ENCODE results near the gene KLHL9.
A peak's percentile ranks its signal among the peaks of the same experiment; 100 is the strongest.
"Not testable (repeated sequence)": the region's sequence is repeated elsewhere in the genome, so short reads cannot be mapped to it uniquely, and the experiment has no call there.

KLHL9 gene

GRCh38 chr9:21334701-21335632 is at the start of gene KLHL9:
Gene KLHL9 (minus strand): TSS chr9:21335404. CDS start chr9:21334859, 545 bp downstream.
- peak; percentile 89 for DNase-seq (ENCODE audit: low read depth)

- DNase-seq (ENCODE audit: low read depth), result no peak
These were observed 48.4 kb upstream of the KLHL9 start for GRCh38 chr9:21383627-21384026.

- no peak for DNase-seq (ENCODE audit: low read depth)
These were observed 46.5 kb upstream of the KLHL9 start for GRCh38 chr9:21381448-21382339.

- DNase-seq (ENCODE audit: low read depth), result not testable (repeated sequence)
These were observed 36.3 kb upstream of the KLHL9 start for GRCh38 chr9:21371467-21371866.

GRCh38 chr9:21367957-21368356 is 32.8 kb upstream of the KLHL9 start, which contains the start of gene IFNA13:
Gene IFNA13 (minus strand): TSS chr9:21368057. CDS start chr9:21368010, 47 bp downstream.
- no peak for DNase-seq (ENCODE audit: low read depth)

GRCh38 chr9:21367169-21367568 is 32.0 kb upstream of the KLHL9 start:
- not testable (repeated sequence) for DNase-seq (ENCODE audit: low read depth)

GRCh38 chr9:21362287-21362686 is 27.1 kb upstream of the KLHL9 start:
- no peak for DNase-seq (ENCODE audit: low read depth)

- DNase-seq (ENCODE audit: low read depth), result no peak
These were observed 22.6 kb upstream of the KLHL9 start for GRCh38 chr9:21357479-21358460.

- no peak for DNase-seq (ENCODE audit: low read depth)
These were observed 15.6 kb upstream of the KLHL9 start, which contains the start of gene IFNA6 for GRCh38 chr9:21350787-21351186. Gene IFNA6 (minus strand): TSS chr9:21350887. CDS start chr9:21350887, 0 bp downstream.

GRCh38 chr9:21348430-21348970 is 13.3 kb upstream of the KLHL9 start:
- DNase-seq (ENCODE audit: low read depth), result no peak

- no peak for DNase-seq (ENCODE audit: low read depth)
These were observed 5.5 kb upstream of the KLHL9 start for GRCh38 chr9:21340735-21341134.

- DNase-seq (ENCODE audit: low read depth), result no peak
These were observed 1.3 kb upstream of the KLHL9 start for GRCh38 chr9:21336457-21336856.

GRCh38 chr9:21333226-21333625 is 2.0 kb downstream of the KLHL9 start:
- no peak for DNase-seq (ENCODE audit: low read depth)

GRCh38 chr9:21331676-21332402 is 3.4 kb downstream of the KLHL9 start:
- DNase-seq (ENCODE audit: low read depth), result no peak

GRCh38 chr9:21326526-21327139 is 8.6 kb downstream of the KLHL9 start:
- peak; percentile 46 for DNase-seq (ENCODE audit: low read depth)

GRCh38 chr9:21324047-21324446 is 11.2 kb downstream of the KLHL9 start:
- no peak for DNase-seq (ENCODE audit: low read depth)

- DNase-seq (ENCODE audit: low read depth), result peak; percentile 15
These were observed 12.2 kb downstream of the KLHL9 start for GRCh38 chr9:21322911-21323461.

- no peak for DNase-seq (ENCODE audit: low read depth)
These were observed 14.7 kb downstream of the KLHL9 start for GRCh38 chr9:21320465-21320864.
